Transverse colon (tissue), 4 donors: ENCODE measurements around the gene ESRRA.

ENCODE experiments used
- CTCF ChIP-seq, 5 experiments: fragments of 200-600 bp in 3 of 5; fragments of 450-650 bp in 2 of 5; sonication (generic) in 3 of 5; IDR thresholded peaks; 1 replicate in 2 of 5; 2 replicates in 3 of 5; pipeline ENCODE4 v1.5.1; 2016 to 2017; ENCODE audit warnings: antibody characterized with exemption in 5 of 5, inconsistent platforms in 3 of 5, mild to moderate bottlenecking in 2 of 5, moderate library complexity in 1 of 5
- POLR2AphosphoS5 ChIP-seq, 3 donors: sonication (generic); formaldehyde crosslinking; IDR thresholded peaks; one replicate each; pipeline ENCODE4 v1.6.1; 2016; ENCODE audit warnings: antibody characterized with exemption in 3 of 3

DNA sequence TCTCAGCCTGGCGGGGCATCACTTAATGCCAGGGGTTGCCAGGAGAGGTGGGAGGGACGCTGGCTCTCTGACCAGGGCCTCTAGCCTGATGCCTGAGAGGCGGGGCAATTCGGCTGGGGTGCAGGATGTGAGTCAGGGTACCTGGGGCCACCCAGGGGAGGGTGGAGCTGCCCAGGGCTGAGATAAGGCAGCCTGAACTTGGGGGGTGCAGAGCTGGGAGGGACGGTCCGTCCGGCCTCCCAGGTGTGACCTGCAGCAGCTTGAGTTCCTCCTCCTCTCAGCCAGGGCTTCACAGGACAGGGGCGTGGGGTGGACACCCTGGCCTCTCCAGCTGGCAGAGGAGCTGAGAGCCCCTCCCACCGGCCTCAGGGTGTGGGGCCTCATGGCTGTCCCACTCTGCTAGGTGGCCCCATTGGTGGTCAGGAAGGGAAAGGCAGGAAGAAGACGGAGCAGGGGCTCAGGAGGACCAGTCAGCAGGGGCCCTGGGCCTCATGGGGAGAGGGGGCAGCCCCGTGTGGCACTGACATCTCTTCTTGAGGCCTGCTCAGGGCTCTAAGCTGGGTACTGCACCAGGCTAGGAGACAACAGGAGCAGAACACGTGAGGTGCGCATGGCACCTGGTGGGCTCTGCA is 52.7 kb downstream of the ESRRA start:
- TF ChIP-seq CTCF (IDR thresholded peaks at IDR 0.05), result no peak
- TF ChIP-seq POLR2AphosphoS5 (IDR thresholded peaks at IDR 0.05), result no peak
